HG03175 (cell line): ENCODE measurements around the gene CHCHD3.
"Not testable (repeated sequence)": the region's sequence is repeated elsewhere in the genome, so short reads cannot be mapped to it uniquely, and the experiment has no call there.

Experiments used
- ATAC-seq: cut with Tn5 transposase; IDR thresholded peaks from one replicate; pipeline ENCODE4 v1.9.1; 2021; ENCODE audit warnings: mild to moderate bottlenecking, moderate library complexity; ENCODE audit not compliant: unreplicated experiment

CHCHD3 gene

DNA sequence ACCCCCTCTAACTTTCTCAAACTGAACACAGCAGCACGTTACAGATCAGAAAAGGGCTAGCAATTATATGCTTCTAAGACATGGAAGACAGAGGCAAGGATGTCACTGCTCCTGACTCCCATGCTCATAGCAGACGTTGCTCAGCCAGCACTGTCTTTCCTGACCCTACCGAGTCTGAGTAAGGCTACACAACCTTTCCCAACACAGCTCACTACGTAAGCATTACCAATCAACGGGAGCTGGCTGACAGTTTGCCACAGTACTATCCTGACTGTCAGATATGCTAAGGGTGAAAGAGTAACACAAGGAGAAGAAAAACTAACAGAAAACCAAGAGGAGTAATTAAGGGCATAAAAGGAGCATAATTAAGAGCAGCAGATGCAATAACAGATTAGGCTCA is 171.2 kb downstream of the CHCHD3 start:
- ATAC-seq, result no peak

GRCh38 chr7:132907380-132907940 is 174.4 kb downstream of the CHCHD3 start:
- no peak for ATAC-seq

- no peak for ATAC-seq
Observed at GRCh38 chr7:132906193-132906835, 175.6 kb downstream of the CHCHD3 start.

- not testable (repeated sequence) for ATAC-seq
Observed at GRCh38 chr7:132905136-132905535, 176.8 kb downstream of the CHCHD3 start.

DNA sequence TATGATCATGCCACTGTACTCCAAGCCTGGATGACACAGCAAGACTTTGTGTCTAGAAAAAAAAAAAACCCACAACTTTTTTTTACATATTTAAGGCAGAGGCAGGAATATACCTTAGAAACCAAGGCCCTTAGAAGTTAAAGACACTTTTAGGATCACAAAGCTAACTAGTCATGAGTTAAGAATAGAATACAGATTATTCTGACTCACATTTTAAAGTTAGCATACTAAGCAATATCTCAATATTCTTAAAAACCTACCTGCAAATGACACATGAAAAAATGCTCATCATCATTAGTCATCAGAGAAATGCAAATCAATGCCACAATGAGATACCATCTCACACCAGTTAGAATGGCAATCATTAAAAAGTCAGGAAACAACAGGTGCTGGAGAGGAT is 177.7 kb downstream of the CHCHD3 start:
- no peak for ATAC-seq

DNA sequence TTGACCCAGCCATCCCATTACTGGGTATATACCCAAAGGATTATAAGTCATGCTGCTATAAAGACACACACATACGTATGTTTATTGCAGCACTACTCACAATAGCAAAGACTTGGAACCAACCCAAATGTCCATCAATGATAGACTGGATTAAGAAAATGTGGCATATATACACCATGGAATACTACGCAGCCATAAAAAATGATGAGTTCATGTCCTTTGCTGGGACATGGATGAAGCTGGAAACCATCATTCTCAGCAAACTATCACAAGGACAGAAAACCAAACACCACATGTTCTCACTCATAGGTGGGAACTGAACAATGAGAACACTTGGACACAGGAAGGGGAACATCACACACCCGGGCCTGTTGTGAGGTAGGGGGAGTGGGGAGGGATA is 179.6 kb downstream of the CHCHD3 start:
- not testable (repeated sequence) for ATAC-seq

DNA sequence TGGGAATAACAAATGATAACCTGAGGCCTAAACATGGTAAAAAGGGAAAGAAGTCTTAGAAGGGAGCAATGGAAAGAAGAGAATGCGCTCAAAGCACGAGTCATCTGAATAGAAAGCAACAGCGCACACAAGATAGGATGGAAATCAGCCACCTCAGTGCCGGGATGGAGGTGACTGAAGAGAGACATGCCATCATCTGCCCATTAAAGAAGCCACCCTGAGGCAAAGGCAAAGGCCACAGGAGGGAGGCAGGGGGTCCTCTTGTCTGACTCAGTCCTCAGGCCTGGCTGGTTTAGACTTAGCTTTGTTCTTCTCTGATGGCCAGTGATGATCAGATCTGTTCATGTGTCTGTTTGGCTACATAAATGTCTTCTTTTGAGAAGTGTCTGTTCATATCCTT is 180.6 kb downstream of the CHCHD3 start:
- ATAC-seq, result no peak

GRCh38 chr7:132899833-132900232 is 182.1 kb downstream of the CHCHD3 start:
- ATAC-seq, result no peak

DNA sequence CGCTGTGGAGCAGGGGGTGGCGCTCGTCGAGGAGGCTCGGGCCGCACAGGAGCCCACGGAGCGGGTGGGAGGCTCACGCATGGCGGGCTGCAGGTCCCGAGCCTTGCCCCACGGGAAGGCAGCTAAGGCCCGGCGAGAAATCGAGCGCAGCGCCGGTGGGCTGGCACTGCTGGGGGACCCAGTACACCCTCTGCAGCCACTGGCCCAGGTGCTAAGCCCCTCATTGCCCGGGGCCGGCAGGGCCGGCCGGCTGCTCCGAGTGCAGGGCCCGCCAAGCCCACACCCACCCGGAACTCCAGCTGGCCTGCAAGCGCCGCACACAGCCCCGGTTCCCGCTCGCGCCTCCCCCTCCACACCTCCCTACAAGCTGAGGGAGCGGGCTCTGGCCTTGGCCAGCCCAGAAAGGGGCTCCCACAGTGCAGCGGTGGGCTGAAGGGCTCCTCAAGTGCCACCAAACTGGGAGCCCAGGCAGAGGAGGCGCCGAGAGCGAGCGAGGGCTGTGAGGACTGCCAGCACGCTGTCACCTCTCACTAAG is 183.2 kb downstream of the CHCHD3 start:
- ATAC-seq, result not testable (repeated sequence)

DNA sequence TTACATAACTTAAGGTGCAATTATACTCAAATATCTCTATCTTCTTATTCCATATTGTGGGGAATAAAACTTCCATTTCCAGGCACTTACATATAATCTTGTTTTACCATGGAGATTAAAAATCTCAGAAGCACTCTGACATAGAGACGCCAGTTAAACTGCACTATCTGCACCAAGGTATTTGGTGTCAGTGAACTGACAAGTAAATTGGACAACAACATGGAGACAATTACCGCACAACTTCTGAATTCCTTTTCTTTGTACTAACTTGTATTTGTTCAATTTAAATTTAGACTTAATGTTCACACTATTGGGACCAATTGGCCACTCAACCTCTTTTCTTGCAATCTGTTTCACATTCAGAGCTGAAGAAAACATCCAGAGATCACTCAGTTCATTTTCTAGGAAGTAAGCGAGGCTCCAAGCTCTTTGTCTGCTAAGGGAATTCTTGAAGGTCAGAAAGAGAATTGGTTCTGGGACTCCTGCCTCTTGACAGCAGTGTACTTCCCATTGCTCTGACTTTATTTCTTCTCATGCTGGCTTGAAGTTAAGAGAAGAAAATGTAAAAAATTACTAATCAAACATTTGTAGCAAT is 184.7 kb downstream of the CHCHD3 start:
- ATAC-seq, result no peak

DNA sequence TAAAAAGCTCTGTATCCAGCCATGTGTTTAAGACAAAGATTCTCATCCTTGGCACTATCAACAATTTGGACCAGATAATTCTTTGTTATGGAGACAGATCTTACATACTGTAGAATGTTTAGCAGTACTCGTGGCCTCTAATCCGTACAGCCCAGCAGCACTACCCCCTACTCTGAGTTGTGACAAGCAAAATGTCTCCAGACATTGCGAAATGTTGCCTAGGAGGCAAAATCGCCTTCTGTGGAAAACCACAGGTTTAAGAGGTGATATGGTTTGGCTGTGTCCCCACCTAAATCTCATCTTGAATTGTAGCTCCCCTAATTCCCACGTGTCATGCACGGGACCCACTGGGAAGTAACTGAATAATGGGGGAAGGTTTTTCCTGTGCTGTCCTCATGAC is 186.7 kb downstream of the CHCHD3 start:
- no peak for ATAC-seq

DNA sequence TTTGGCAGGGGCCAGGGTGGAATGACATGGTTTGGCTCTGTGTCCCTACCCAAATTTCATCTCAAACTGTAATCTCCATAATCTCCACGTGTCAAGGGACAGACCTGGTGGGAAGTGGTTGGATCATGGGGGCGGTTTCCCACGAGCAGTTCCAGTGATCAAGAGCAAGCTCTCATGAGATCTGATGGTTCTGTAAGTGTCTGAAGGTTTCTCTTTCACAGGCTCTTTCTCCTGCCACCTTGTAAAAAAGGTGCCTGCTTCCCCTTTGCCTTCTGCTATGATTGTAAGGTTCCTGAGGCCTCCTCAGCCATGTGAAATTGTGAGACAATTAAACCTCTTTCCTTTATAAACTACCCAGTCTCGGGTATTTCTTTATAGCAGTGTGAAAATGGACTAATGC is 188.3 kb downstream of the CHCHD3 start:
- ATAC-seq, result no peak

DNA sequence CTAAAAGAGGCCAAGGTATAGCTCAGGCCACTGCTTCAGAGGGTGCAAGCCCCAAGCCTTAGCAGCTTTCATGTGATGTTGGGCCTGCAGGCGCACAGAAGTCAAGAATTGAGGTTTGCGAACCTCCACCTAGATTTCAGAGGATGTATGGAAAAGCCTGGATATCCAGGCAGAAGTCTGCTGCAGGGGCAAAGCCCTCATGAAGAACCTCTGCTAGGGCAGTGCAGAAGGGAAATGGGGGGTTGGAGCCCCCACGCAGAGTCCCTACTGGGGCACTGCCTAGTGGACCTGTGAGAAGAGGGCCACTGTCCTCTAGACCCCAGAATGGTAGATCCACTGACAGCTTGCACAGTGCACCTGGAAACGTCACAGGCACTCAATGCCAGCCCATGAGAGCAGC is 189.1 kb downstream of the CHCHD3 start:
- ATAC-seq, result not testable (repeated sequence)

- ATAC-seq, result no peak
Observed at GRCh38 chr7:132891554-132891953, 190.3 kb downstream of the CHCHD3 start.

DNA sequence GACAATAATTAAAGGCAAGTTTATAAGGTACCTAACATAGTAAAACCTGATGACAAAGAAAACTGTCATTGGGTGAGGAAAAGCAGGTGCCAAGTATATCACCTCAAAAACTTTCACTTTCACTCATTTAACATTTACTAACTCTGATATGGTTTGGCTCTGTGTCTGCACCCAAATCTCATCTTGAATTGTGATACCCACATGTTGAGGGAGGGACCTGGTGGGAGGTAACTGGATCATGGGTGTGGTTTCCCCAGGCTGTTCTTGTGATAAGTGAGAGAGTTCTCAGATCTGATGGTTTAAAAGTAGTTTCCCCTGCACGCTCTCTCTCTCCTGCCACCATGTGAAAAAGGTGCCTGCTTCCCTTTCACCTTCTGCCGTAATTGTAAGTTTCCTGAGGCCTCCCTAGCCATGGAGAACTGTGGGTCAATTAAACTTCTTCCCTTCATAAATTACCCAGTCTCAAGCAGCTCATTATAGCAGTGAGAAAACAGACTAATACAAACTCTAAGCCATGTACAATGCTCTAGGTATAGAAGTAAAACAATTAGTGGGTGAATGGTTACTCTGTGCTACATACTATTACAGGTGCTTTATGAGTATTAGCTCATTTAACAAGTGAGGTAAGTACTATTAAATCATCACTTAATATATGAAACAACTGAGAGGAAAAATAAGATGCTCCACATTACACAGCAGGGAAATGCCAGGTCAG is 199.0 kb downstream of the CHCHD3 start:
- peak; percentile 76 for ATAC-seq

DNA sequence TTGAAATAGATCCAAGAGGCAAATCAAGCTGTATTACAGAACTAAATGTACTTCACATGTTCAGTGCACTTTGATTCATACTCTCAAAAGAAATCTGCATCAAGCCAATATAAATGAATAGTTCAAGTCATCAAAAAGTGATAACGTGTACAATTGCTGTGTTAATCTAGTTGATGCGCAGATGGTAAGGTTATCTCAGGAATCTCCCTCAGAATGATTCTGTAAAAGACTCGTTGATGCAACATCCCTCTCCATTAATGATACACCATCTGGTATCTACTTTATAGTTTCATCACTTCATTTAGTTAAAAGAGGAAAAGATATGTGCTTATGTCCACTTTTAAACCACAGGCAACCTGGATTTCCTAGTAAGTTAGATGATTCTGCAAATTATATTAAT is 200.6 kb downstream of the CHCHD3 start:
- ATAC-seq, result no peak

GRCh38 chr7:132879579-132879978 is 202.3 kb downstream of the CHCHD3 start:
- ATAC-seq, result no peak

- no peak for ATAC-seq
Observed at GRCh38 chr7:132878204-132878919, 203.5 kb downstream of the CHCHD3 start.

DNA sequence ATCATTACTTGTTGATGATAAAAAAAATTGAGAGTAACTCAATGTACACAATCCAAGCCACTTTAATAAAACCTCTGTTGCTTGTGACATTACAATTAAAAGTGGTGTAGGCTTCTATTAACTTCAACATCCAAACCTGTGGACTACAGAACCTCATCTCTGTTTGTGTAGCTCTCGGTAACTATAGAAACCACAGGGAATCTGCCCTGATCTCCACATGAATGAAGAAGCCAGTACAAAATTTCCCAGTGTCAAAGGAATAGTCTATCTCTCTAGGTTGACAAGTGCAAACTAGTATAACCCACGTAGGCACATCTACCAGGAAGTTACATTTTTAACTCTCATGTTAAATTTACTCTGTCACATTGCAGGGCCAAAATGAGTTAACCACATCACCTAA is 204.3 kb downstream of the CHCHD3 start:
- ATAC-seq, result no peak

DNA sequence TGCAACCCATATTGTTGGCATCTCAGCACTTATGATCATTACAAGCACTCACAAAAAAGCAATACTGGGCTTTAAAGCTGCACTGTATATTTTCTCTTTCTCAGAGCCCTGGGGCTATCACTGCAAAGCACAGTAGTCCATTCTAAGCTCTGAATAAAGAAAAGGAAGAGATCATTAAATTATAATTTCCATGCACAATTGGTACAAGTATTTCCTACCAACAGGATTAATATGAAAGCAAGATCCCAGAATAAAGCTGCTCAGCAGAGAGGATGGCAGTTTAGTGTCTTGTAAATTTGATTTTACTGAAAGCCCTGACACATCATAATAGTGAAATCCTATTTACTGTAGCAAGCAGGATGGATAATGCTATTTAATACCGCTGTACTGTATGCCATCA is 205.3 kb downstream of the CHCHD3 start:
- no peak for ATAC-seq

GRCh38 chr7:132872034-132872433 is 209.9 kb downstream of the CHCHD3 start:
- peak; percentile 28 for ATAC-seq
